Measurements from ENCODE around the gene FAM240B.

FAM240B gene

GRCh38 chr9:38683336-38683735, 36.6 kb downstream of the FAM240B start:
- no peaks in the 10 kb centered on the region for H3K36me3 Mint-ChIP-seq (ENCODE audit: low read depth)
- no peak for TF ChIP-seq CTCF (IDR thresholded peaks at IDR 0.05)
- no peak overlapping the region for H3K4me3 Mint-ChIP-seq
- H3K4me1 Mint-ChIP-seq, result peaks cover 80% of the 10 kb centered on the region
- no peak for DNase-seq
- no peak overlapping the region for H3K27ac Mint-ChIP-seq
- peaks cover 5% of the 10 kb centered on the region for H3K27me3 Mint-ChIP-seq (ENCODE audit: low read depth, poor library complexity)
- no peaks in the 10 kb centered on the region for H3K9me3 Mint-ChIP-seq

- Mint-ChIP-seq H3K27me3 (ENCODE audit: low read depth, poor library complexity) (peaks cover 5% of the 10 kb centered on the region), H3K27ac (no peak overlapping the region), H3K9me3 (no peaks in the 10 kb centered on the region), H3K4me3 (no peak overlapping the region), H3K36me3 (ENCODE audit: low read depth) (no peaks in the 10 kb centered on the region), H3K4me1 (peaks cover 76% of the 10 kb centered on the region)
- no peak for TF ChIP-seq CTCF (IDR thresholded peaks at IDR 0.05)
- DNase-seq, result no peak
Measured at GRCh38 chr9:38682713-38683112, 37.2 kb downstream of the FAM240B start.

- Mint-ChIP-seq H3K4me1 (peaks cover 76% of the 10 kb centered on the region), H3K27me3 (ENCODE audit: low read depth, poor library complexity) (peaks cover 5% of the 10 kb centered on the region), H3K27ac (no peak overlapping the region), H3K9me3 (no peaks in the 10 kb centered on the region), H3K4me3 (no peak overlapping the region), H3K36me3 (ENCODE audit: low read depth) (no peaks in the 10 kb centered on the region)
- DNase-seq, result no peak
- TF ChIP-seq CTCF (IDR thresholded peaks at IDR 0.05), result no peak
Measured at GRCh38 chr9:38681747-38682227, 38.1 kb downstream of the FAM240B start.

- H3K27me3 Mint-ChIP-seq (ENCODE audit: low read depth, poor library complexity), result peaks cover 5% of the 10 kb centered on the region
- H3K4me1 Mint-ChIP-seq, result peaks cover 74% of the 10 kb centered on the region
- no peaks in the 10 kb centered on the region for H3K9me3 Mint-ChIP-seq
- TF ChIP-seq CTCF (IDR thresholded peaks at IDR 0.05), result no peak
- H3K4me3 Mint-ChIP-seq, result no peak overlapping the region
- no peak for DNase-seq
- no peaks in the 10 kb centered on the region for H3K36me3 Mint-ChIP-seq (ENCODE audit: low read depth)
- H3K27ac Mint-ChIP-seq, result peak overlapping the region; percentile 45
Measured at GRCh38 chr9:38680837-38681445, 39.0 kb downstream of the FAM240B start.

GRCh38 chr9:38677660-38678303, 42.2 kb downstream of the FAM240B start:
- no peak for DNase-seq
- TF ChIP-seq CTCF (IDR thresholded peaks at IDR 0.05), result no peak
- Mint-ChIP-seq H3K4me1 (peaks cover 82% of the 10 kb centered on the region), H3K36me3 (ENCODE audit: low read depth) (no peaks in the 10 kb centered on the region), H3K27me3 (ENCODE audit: low read depth, poor library complexity) (peaks cover 9% of the 10 kb centered on the region), H3K4me3 (no peak overlapping the region), H3K9me3 (no peaks in the 10 kb centered on the region), H3K27ac (peak overlapping the region; percentile 16)

- Mint-ChIP-seq H3K36me3 (ENCODE audit: low read depth) (no peaks in the 10 kb centered on the region), H3K4me1 (peaks cover 77% of the 10 kb centered on the region), H3K27me3 (ENCODE audit: low read depth, poor library complexity) (peaks cover 14% of the 10 kb centered on the region), H3K4me3 (no peak overlapping the region), H3K9me3 (no peaks in the 10 kb centered on the region), H3K27ac (peak overlapping the region; percentile 93)
- no peak for DNase-seq
- no peak for TF ChIP-seq CTCF (IDR thresholded peaks at IDR 0.05)
Measured at GRCh38 chr9:38675831-38676230, 44.1 kb downstream of the FAM240B start.
